NCI-H82 treated with DMSO at 0.1 percent for 48 hours (cell line): Measurements from ENCODE around the gene FSIP1.

Experiments
- DNase-seq: peaks from one replicate; lab custom pipeline; 2025; ENCODE audit not compliant: unreplicated experiment; lab: John Stamatoyannopoulos, UW

FSIP1 gene

GRCh38 chr15:39767921-39768320 is 14.7 kb downstream of the FSIP1 start:
- DNase-seq: peak; percentile 18

GRCh38 chr15:39761006-39761405 is 21.6 kb downstream of the FSIP1 start:
- DNase-seq: no peak

GRCh38 chr15:39756806-39757522 is 25.7 kb downstream of the FSIP1 start:
- peak; percentile 50 for DNase-seq

- DNase-seq: no peak
These were observed 29.6 kb downstream of the FSIP1 start for GRCh38 chr15:39752991-39753390.

GRCh38 chr15:39752246-39752645 is 30.4 kb downstream of the FSIP1 start:
- no peak for DNase-seq

- DNase-seq: no peak
These were observed 34.4 kb downstream of the FSIP1 start for GRCh38 chr15:39748276-39748675.

GRCh38 chr15:39747326-39747725 is 35.3 kb downstream of the FSIP1 start:
- no peak for DNase-seq

GRCh38 chr15:39746714-39747276 is 35.8 kb downstream of the FSIP1 start:
- DNase-seq: no peak

- no peak for DNase-seq
These were observed 36.5 kb downstream of the FSIP1 start for GRCh38 chr15:39746176-39746575.

- DNase-seq: no peak
These were observed 37.2 kb downstream of the FSIP1 start for GRCh38 chr15:39745415-39745814.

- DNase-seq: no peak
These were observed 38.1 kb downstream of the FSIP1 start for GRCh38 chr15:39744334-39745103.

- no peak for DNase-seq
These were observed 39.0 kb downstream of the FSIP1 start for GRCh38 chr15:39743611-39744010.

- DNase-seq: no peak
These were observed 41.4 kb downstream of the FSIP1 start for GRCh38 chr15:39741258-39741657.

GRCh38 chr15:39738998-39739397 is 43.6 kb downstream of the FSIP1 start:
- DNase-seq: no peak

GRCh38 chr15:39737196-39737550 is 45.5 kb downstream of the FSIP1 start:
- no peak for DNase-seq

- peak; percentile 48 for DNase-seq
These were observed 46.0 kb downstream of the FSIP1 start for GRCh38 chr15:39736412-39737195.

GRCh38 chr15:39735120-39735717 is 47.4 kb downstream of the FSIP1 start:
- no peak for DNase-seq

- no peak for DNase-seq
These were observed 51.4 kb downstream of the FSIP1 start for GRCh38 chr15:39731266-39731665.

- no peak for DNase-seq
These were observed 52.1 kb downstream of the FSIP1 start for GRCh38 chr15:39730552-39730951.

GRCh38 chr15:39729500-39729899 is 53.1 kb downstream of the FSIP1 start:
- no peak for DNase-seq

GRCh38 chr15:39728845-39729244 is 53.8 kb downstream of the FSIP1 start:
- DNase-seq: no peak
